HepG2 (cell line): ENCODE results near the gene AFDN. TPM values are rescaled to one million over a fixed set of nuclear protein-coding genes. Genes with fewer than 3 reads are reported as not detected.

Experiments
- E2F1 ChIP-seq: sonication (generic); formaldehyde crosslinking; IDR thresholded peaks from 2 replicates; pipeline ENCODE4 v1.5.0; 2020; ENCODE audit warnings: missing genetic modification reagents
- GTF2F1 ChIP-seq: fragments of 150-350 bp; IDR thresholded peaks from 2 replicates; pipeline ENCODE4 v1.6.1; 2014; ENCODE audit warnings: low read length
- HDAC1 ChIP-seq: sonication (generic); formaldehyde crosslinking; IDR thresholded peaks from 2 replicates; pipeline ENCODE4 v1.5.1; 2020; ENCODE audit warnings: mild to moderate bottlenecking, missing genetic modification reagents
- HMGXB4 ChIP-seq, 2 experiments: sonication (generic) in 1 of 2; formaldehyde crosslinking in 1 of 2; IDR thresholded peaks; 2 replicates each; pipeline versions ENCODE4 v1.4.0 to v1.6.1; 2018 to 2020; ENCODE audit warnings: missing genetic modification reagents in 2 of 2, borderline replicate concordance in 1 of 2, low read depth in 1 of 2, mild to moderate bottlenecking in 1 of 2, missing biosample characterization in 1 of 2
- JUN ChIP-seq: sonication (generic); formaldehyde crosslinking; IDR thresholded peaks from 2 replicates; pipeline ENCODE4 v1.4.0; 2020; ENCODE audit warnings: mild to moderate bottlenecking, missing genetic modification reagents
- KDM5B ChIP-seq: sonication (generic); formaldehyde crosslinking; IDR thresholded peaks from 2 replicates; pipeline ENCODE4 v1.4.0; 2020; ENCODE audit warnings: missing genetic modification reagents, mild to moderate bottlenecking, borderline replicate concordance
- MBD4 ChIP-seq: IDR thresholded peaks from 2 replicates; pipeline ENCODE4 v1.6.1; 2012; ENCODE audit warnings: low read length, inconsistent platforms, borderline replicate concordance
- MTA3 ChIP-seq: sonication (generic); formaldehyde crosslinking; IDR thresholded peaks from 2 replicates; pipeline ENCODE4 v1.4.0; 2020; ENCODE audit warnings: missing genetic modification reagents
- NFE2L1 ChIP-seq: sonication (generic); formaldehyde crosslinking; IDR thresholded peaks from 2 replicates; pipeline ENCODE4 v1.4.0; 2020; ENCODE audit warnings: missing genetic modification reagents, mild to moderate bottlenecking, borderline replicate concordance
- PAWR ChIP-seq: sonication (generic); formaldehyde crosslinking; IDR thresholded peaks from 2 replicates; pipeline ENCODE4 v1.4.0; 2020; ENCODE audit warnings: missing genetic modification reagents, mild to moderate bottlenecking, borderline replicate concordance
- RNF2 ChIP-seq: fragments of 450-650 bp; conservative IDR thresholded peaks from 2 replicates; pipeline ENCODE4 v1.6.1; 2016; ENCODE audit warnings: low read depth
- SMAD3 ChIP-seq: sonication (generic); formaldehyde crosslinking; IDR thresholded peaks from 2 replicates; pipeline ENCODE4 v1.4.0; 2020; ENCODE audit warnings: missing genetic modification reagents
- ZBTB10 ChIP-seq: sonication (generic); formaldehyde crosslinking; IDR thresholded peaks from 2 replicates; pipeline ENCODE4 v1.4.0; 2020; ENCODE audit warnings: missing genetic modification reagents, borderline replicate concordance
- ZNF20 ChIP-seq: sonication (generic); formaldehyde crosslinking; IDR thresholded peaks from 2 replicates; pipeline ENCODE4 v1.4.0; 2020; ENCODE audit warnings: mild to moderate bottlenecking, moderate library complexity, missing genetic modification reagents
- ZNF326 ChIP-seq: sonication (generic); formaldehyde crosslinking; IDR thresholded peaks from 2 replicates; pipeline ENCODE4 v1.4.0; 2020; ENCODE audit warnings: missing genetic modification reagents, borderline replicate concordance
- ZNF335 ChIP-seq: sonication (generic); formaldehyde crosslinking; IDR thresholded peaks from 2 replicates; pipeline ENCODE4 v1.4.0; 2020; ENCODE audit warnings: missing genetic modification reagents
- ZNF431 ChIP-seq: sonication (generic); formaldehyde crosslinking; IDR thresholded peaks from 2 replicates; pipeline ENCODE4 v1.9.0; 2022; ENCODE audit warnings: missing genetic modification reagents, low read depth, mild to moderate bottlenecking, borderline replicate concordance
- ZNF496 ChIP-seq: sonication (generic); formaldehyde crosslinking; IDR thresholded peaks from 2 replicates; pipeline ENCODE4 v1.8.1; 2023; ENCODE audit warnings: mild to moderate bottlenecking, moderate library complexity, missing genetic modification reagents; ENCODE audit not compliant: insufficient replicate concordance
- ZNF558 ChIP-seq: sonication (generic); formaldehyde crosslinking; IDR thresholded peaks from 2 replicates; pipeline ENCODE4 v1.9.0; 2022; ENCODE audit warnings: mild to moderate bottlenecking, missing genetic modification reagents, borderline replicate concordance
- ZNF607 ChIP-seq: sonication (generic); formaldehyde crosslinking; IDR thresholded peaks from 2 replicates; pipeline ENCODE4 v1.5.1; 2020; ENCODE audit warnings: missing genetic modification reagents, mild to moderate bottlenecking, borderline replicate concordance
- ZNF639 ChIP-seq: conservative IDR thresholded peaks from 2 replicates; pipeline ENCODE4 v1.6.1; 2018; ENCODE audit warnings: missing genetic modification reagents
- ZNF749 ChIP-seq: sonication (generic); formaldehyde crosslinking; IDR thresholded peaks from 2 replicates; pipeline ENCODE4 v1.8.0; 2022; ENCODE audit warnings: mild to moderate bottlenecking, missing genetic modification reagents, moderate library complexity, borderline replicate concordance
- ZNF839 ChIP-seq: sonication (generic); formaldehyde crosslinking; IDR thresholded peaks from 2 replicates; pipeline ENCODE4 v1.4.0; 2020; ENCODE audit warnings: missing genetic modification reagents, mild to moderate bottlenecking, borderline replicate concordance
- ZSCAN25 ChIP-seq: sonication (generic); formaldehyde crosslinking; IDR thresholded peaks from 2 replicates; pipeline ENCODE4 v1.8.0; 2022; ENCODE audit warnings: mild to moderate bottlenecking, missing genetic modification reagents
- polyA plus RNA-seq, 8 experiments: library from polyadenylated mRNA; depleted of rRNA in 3 of 8; stranded (reverse) in 7 of 8; unstranded in 1 of 8; fragments of >200 nt; fragmentation: Illumina TruSeq in 4 of 8; extraction: Trizol in 4 of 8; gene quantifications; 2 replicates each; pipeline versions ENCODE4 v1.2.1 to v1.2.3, GENCODE V29; 2011 to 2016; ENCODE audit warnings: low read depth in 4 of 8, missing spikeins in 1 of 8, mixed read lengths in 1 of 8; ENCODE audit not compliant: insufficient read depth in 1 of 8
- total RNA-seq, 5 experiments: library from RNA; depleted of rRNA; stranded (reverse); fragments of >200 nt; fragmentation: Illumina TruSeq; extraction: Trizol; gene quantifications; 2 replicates each; pipeline ENCODE4 v1.2.3, GENCODE V29; 2016; ENCODE audit warnings: low read depth in 1 of 5

The AFDN gene
- total and polyA plus RNA-seq, 2 of the 13 experiments (the other 11 are each of a cell fraction or from before 2014, with no cell fraction given), result 136 to 151 TPM

GRCh38 chr6:167806061-167806700, 20.5 kb upstream of the AFDN start (continued):
- TF ChIP-seq ZNF607 (CRISPR knock-in tag) (no peak), ZNF335 (CRISPR knock-in tag) (no peak), ZNF558 (CRISPR knock-in tag) (no peak), ZNF749 (CRISPR knock-in tag) (no peak), ZBTB10 (CRISPR knock-in tag) (peak; percentile 45; the same call in 1 of the 2 replicates), PAWR (no peak), ZNF20 (CRISPR knock-in tag) (no peak), HDAC1 (CRISPR knock-in tag) (peak; percentile 57; the same call in 1 of the 2 replicates), RNF2 (no peak), HMGXB4 (CRISPR knock-in tag; IDR thresholded peaks at IDR 0.05; ENCODE audit: borderline replicate concordance in 1 of 2, low read depth in 1 of 2) (peak in 1 of 2 experiments; percentile 55; a peak in 1 of 4 replicates), ZNF839 (CRISPR knock-in tag) (no peak), ZNF431 (CRISPR knock-in tag) (no peak), ZNF639 (CRISPR knock-in tag) (no peak), ZSCAN25 (no peak), GTF2F1 (no peak), ZNF496 (no peak), JUN (CRISPR knock-in tag) (peak; percentile 85), MBD4 (no peak), SMAD3 (CRISPR knock-in tag) (no peak), E2F1 (no peak; the same call in 1 of the 2 replicates), NFE2L1 (CRISPR knock-in tag) (no peak), KDM5B (CRISPR knock-in tag) (peak; percentile 58; the same call in 1 of the 2 replicates), MTA3 (no peak), ZNF326 (CRISPR knock-in tag) (no peak)
